ENCODE measurements around the gene KRT26.
"Not testable (repeated sequence)": the region's sequence is repeated elsewhere in the genome, so short reads cannot be mapped to it uniquely, and the experiment has no call there.

The KRT26 gene

GRCh38 chr17:40755231-40755630 lies 16.8 kb downstream of the KRT26 start, which contains the start of gene KRT25:
Gene KRT25 (minus strand): TSS chr17:40755331. CDS start chr17:40755271, 60 bp downstream.
- DNase-seq (ENCODE audit: insufficient read length) (no peak), FAIRE-seq (no peak)
- TF ChIP-seq TAF1 (IDR thresholded peaks at IDR 0.05; ENCODE audit: borderline replicate concordance, low read depth, low read length) (no peak), POLR2A (IDR thresholded peaks at IDR 0.05; ENCODE audit: low read depth, low read length) (no peak), POLR2AphosphoS5 (IDR thresholded peaks at IDR 0.05; ENCODE audit: low read depth, low read length) (no peak)

- no peak for TF ChIP-seq TAF1 (IDR thresholded peaks at IDR 0.05; ENCODE audit: borderline replicate concordance, low read depth, low read length)
- FAIRE-seq (no peak), DNase-seq (ENCODE audit: insufficient read length) (no peak)
These were observed 18.2 kb downstream of the KRT26 start for GRCh38 chr17:40753804-40754203.

- FAIRE-seq, result no peak
- no peak for TF ChIP-seq POLR2AphosphoS5 (IDR thresholded peaks at IDR 0.05; ENCODE audit: low read depth, low read length)
- TF ChIP-seq TAF1 (IDR thresholded peaks at IDR 0.05; ENCODE audit: borderline replicate concordance, low read depth, low read length), result no peak
- TF ChIP-seq POLR2A (IDR thresholded peaks at IDR 0.05; ENCODE audit: low read depth, low read length), result no peak
- no peak for DNase-seq (ENCODE audit: insufficient read length)
These were observed 20.9 kb downstream of the KRT26 start for GRCh38 chr17:40751065-40751464.

DNA sequence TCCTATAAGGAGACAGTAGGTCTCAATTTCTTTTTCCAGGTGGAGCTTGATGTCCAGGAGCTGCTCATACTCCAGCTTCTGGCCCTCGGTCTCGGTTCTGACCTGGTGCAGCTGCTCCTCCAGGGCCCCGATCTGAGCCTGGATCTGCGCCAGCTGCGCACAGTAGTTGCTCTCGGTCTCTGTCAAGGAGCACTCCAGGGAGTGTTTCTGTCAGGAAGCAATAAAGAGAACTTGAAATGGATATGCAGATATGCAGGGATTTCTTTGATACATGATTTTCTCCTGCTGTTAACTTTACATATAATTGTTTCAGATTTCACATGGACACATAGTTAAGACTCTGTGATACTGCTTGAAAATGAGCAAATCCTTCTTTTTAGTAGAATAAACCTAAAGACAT lies 21.6 kb downstream of the KRT26 start:
- DNase-seq (ENCODE audit: insufficient read length) (no peak), FAIRE-seq (no peak)
- TF ChIP-seq TAF1 (IDR thresholded peaks at IDR 0.05; ENCODE audit: borderline replicate concordance, low read depth, low read length), result no peak
- no peak for TF ChIP-seq POLR2A (IDR thresholded peaks at IDR 0.05; ENCODE audit: low read depth, low read length)
- no peak for TF ChIP-seq POLR2AphosphoS5 (IDR thresholded peaks at IDR 0.05; ENCODE audit: low read depth, low read length)

GRCh38 chr17:40748666-40749065 lies 23.3 kb downstream of the KRT26 start:
- DNase-seq (ENCODE audit: insufficient read length); FAIRE-seq: not testable (repeated sequence)

GRCh38 chr17:40738553-40738952 lies 33.4 kb downstream of the KRT26 start:
- DNase-seq (ENCODE audit: insufficient read length) (no peak), FAIRE-seq (no peak)
- no peak for TF ChIP-seq POLR2AphosphoS5 (IDR thresholded peaks at IDR 0.05; ENCODE audit: low read depth, low read length)
- TF ChIP-seq POLR2A (IDR thresholded peaks at IDR 0.05; ENCODE audit: low read depth, low read length), result no peak
- TF ChIP-seq TAF1 (IDR thresholded peaks at IDR 0.05; ENCODE audit: borderline replicate concordance, low read depth, low read length), result no peak

GRCh38 chr17:40735016-40735415 lies 37.0 kb downstream of the KRT26 start:
- FAIRE-seq (no peak), DNase-seq (ENCODE audit: insufficient read length) (no peak)
- TF ChIP-seq POLR2A (IDR thresholded peaks at IDR 0.05; ENCODE audit: low read depth, low read length) (no peak), TAF1 (IDR thresholded peaks at IDR 0.05; ENCODE audit: borderline replicate concordance, low read depth, low read length) (no peak), POLR2AphosphoS5 (IDR thresholded peaks at IDR 0.05; ENCODE audit: low read depth, low read length) (no peak)

DNA sequence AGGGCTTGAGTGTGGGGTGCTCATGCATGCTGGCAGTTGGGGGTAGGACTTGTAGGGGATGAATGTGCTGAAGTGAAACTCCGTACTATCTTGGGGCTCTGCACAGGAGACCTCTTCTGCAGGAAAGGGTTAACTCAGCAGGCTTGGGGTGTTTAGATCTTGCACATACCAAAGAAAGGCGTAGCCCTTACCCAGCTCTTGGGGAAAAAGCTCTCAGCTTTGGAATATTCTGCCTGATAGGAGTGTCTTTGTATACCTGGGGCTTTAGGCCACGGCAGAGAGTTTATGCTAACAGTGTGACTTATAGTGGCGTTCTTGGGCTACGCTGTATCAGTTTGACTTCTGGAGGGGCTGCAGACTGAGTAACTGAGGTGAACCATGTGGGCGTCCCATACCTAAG lies 38.0 kb downstream of the KRT26 start:
- TF ChIP-seq TAF1 (IDR thresholded peaks at IDR 0.05; ENCODE audit: borderline replicate concordance, low read depth, low read length) (no peak), POLR2AphosphoS5 (IDR thresholded peaks at IDR 0.05; ENCODE audit: low read depth, low read length) (no peak), POLR2A (IDR thresholded peaks at IDR 0.05; ENCODE audit: low read depth, low read length) (no peak)
- DNase-seq (ENCODE audit: insufficient read length), result no peak
- FAIRE-seq, result no peak

GRCh38 chr17:40730970-40731369 lies 41.0 kb downstream of the KRT26 start:
- TF ChIP-seq POLR2A (IDR thresholded peaks at IDR 0.05; ENCODE audit: low read depth, low read length) (no peak), TAF1 (IDR thresholded peaks at IDR 0.05; ENCODE audit: borderline replicate concordance, low read depth, low read length) (no peak), POLR2AphosphoS5 (IDR thresholded peaks at IDR 0.05; ENCODE audit: low read depth, low read length) (no peak)
- no peak for DNase-seq (ENCODE audit: insufficient read length)
- no peak for FAIRE-seq

DNA sequence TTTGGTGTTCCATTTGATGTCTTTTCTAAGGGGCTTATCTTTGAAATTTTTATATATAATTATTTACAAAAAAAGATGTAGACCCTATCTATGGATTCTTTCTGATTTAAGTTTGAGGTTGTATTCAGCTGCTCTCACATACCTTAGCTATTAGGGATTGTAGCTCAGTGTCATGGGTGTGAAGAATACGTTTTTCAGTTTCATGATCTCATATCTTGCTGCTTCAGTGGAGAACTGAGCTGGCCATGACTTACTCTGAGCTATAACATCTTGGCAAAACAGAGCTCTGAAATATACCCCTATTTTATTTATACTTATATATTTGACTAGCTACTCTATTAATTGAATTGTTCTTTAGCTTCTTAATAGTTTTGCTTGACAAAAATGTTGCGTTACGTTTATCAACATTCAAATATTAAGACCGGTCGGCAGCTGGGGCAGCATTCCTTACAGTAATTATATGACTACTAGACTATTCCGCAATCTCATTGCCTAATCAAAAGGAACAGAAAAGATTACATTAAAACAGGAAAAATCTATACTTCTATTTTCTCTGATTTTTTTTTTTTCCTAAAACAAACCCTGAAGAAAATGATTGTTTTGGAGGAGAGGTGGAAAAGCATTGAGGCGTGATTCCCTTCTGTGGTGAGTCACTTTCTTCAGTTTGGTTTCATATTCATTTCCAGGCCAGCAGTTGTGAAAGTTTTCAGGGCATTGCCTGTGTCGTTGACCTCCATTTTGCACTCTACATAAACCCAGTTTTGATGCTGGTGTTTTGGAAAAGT lies 44.4 kb downstream of the KRT26 start:
- TF ChIP-seq TAF1 (IDR thresholded peaks at IDR 0.05; ENCODE audit: borderline replicate concordance, low read depth, low read length), result no peak
- no peak for TF ChIP-seq POLR2A (IDR thresholded peaks at IDR 0.05; ENCODE audit: low read depth, low read length)
- no peak for TF ChIP-seq POLR2AphosphoS5 (IDR thresholded peaks at IDR 0.05; ENCODE audit: low read depth, low read length)
- DNase-seq (ENCODE audit: insufficient read length) (peak; percentile 19), FAIRE-seq (peak; percentile 67)

- no peak for TF ChIP-seq POLR2AphosphoS5 (IDR thresholded peaks at IDR 0.05; ENCODE audit: low read depth, low read length)
- TF ChIP-seq TAF1 (IDR thresholded peaks at IDR 0.05; ENCODE audit: borderline replicate concordance, low read depth, low read length), result no peak
- TF ChIP-seq POLR2A (IDR thresholded peaks at IDR 0.05; ENCODE audit: low read depth, low read length), result no peak
- DNase-seq (ENCODE audit: insufficient read length) (no peak), FAIRE-seq (no peak)
These were observed 45.1 kb downstream of the KRT26 start for GRCh38 chr17:40726919-40727318.

GRCh38 chr17:40724656-40725055 lies 47.3 kb downstream of the KRT26 start:
- FAIRE-seq (no peak), DNase-seq (ENCODE audit: insufficient read length) (no peak)
- TF ChIP-seq POLR2AphosphoS5 (IDR thresholded peaks at IDR 0.05; ENCODE audit: low read depth, low read length) (no peak), POLR2A (IDR thresholded peaks at IDR 0.05; ENCODE audit: low read depth, low read length) (no peak), TAF1 (IDR thresholded peaks at IDR 0.05; ENCODE audit: borderline replicate concordance, low read depth, low read length) (no peak)
